CD14-positive monocyte (primary cell): Measurements from ENCODE around the gene ZSWIM2. TPM values are rescaled to one million over a fixed set of nuclear protein-coding genes. Genes with fewer than 3 reads are reported as not detected.

Experiments used
- DNase-seq, 3 donors: peaks; one replicate each; pipeline ENCODE4 v3.0.0-alpha.2; 2011 to 2022
- H2AFZ ChIP-seq: 2 replicates; pipeline ENCODE4 v1.6.0; 2012; ENCODE audit warnings: mild to moderate bottlenecking, low read depth, low read length, inconsistent platforms; ENCODE audit not compliant: insufficient read depth, poor library complexity, severe bottlenecking
- H3K27ac ChIP-seq, 2 donors: 1 replicate in 1 of 2; 2 replicates in 1 of 2; pipeline ENCODE4 v1.5.1; 2012 to 2013; ENCODE audit warnings: low read length in 2 of 2, control low read depth in 1 of 2, inconsistent platforms in 1 of 2, low read depth in 1 of 2, mild to moderate bottlenecking in 1 of 2
- H3K27me3 ChIP-seq, 2 donors: one replicate each; pipeline versions ENCODE4 v1.6.0 to v1.6.1; 2011 to 2013; ENCODE audit warnings: low read length in 2 of 2; ENCODE audit not compliant: control insufficient read depth in 2 of 2, insufficient read depth in 2 of 2
- H3K36me3 ChIP-seq, 2 donors: replicated peaks in 1 of 2; 1 replicate in 1 of 2; 2 replicates in 1 of 2; pipeline versions ENCODE4 v1.5.1 to v1.6.1; 2012 to 2013; ENCODE audit warnings: low read length in 2 of 2, control low read depth in 1 of 2, inconsistent platforms in 1 of 2, mild to moderate bottlenecking in 1 of 2; ENCODE audit not compliant: insufficient read depth in 2 of 2, control insufficient read depth in 1 of 2
- H3K4me1 ChIP-seq, 2 donors: 1 replicate in 1 of 2; 2 replicates in 1 of 2; pipeline versions ENCODE4 v1.5.1 to v1.6.1; 2012 to 2013; ENCODE audit warnings: low read length in 2 of 2, control low read depth in 1 of 2, inconsistent platforms in 1 of 2, mild to moderate bottlenecking in 1 of 2, moderate library complexity in 1 of 2; ENCODE audit not compliant: insufficient read depth in 2 of 2, control insufficient read depth in 1 of 2
- H3K4me2 ChIP-seq: replicated peaks from 2 replicates; pipeline ENCODE3; 2012; ENCODE audit warnings: low read length, moderate library complexity, mild to moderate bottlenecking; ENCODE audit not compliant: poor library complexity, severe bottlenecking; ENCODE audit errors: extremely low read depth
- H3K4me3 ChIP-seq, 3 experiments: fragments of 200-600 bp in 1 of 3; sonication (generic) in 1 of 3; replicated peaks in 1 of 3; 1 replicate in 2 of 3; 2 replicates in 1 of 3; pipeline ENCODE4 v1.5.1; 2011 to 2013; ENCODE audit warnings: low read length in 3 of 3, mild to moderate bottlenecking in 3 of 3, control low read depth in 2 of 3, low read depth in 2 of 3, inconsistent platforms in 1 of 3, moderate library complexity in 1 of 3
- H3K79me2 ChIP-seq: 2 replicates; pipeline ENCODE4 v1.6.0; 2012; ENCODE audit warnings: mild to moderate bottlenecking, control low read depth, inconsistent platforms, low read length, moderate library complexity; ENCODE audit not compliant: insufficient read depth
- H3K9ac ChIP-seq: 2 replicates; pipeline ENCODE4 v1.6.0; 2017; ENCODE audit warnings: low read length, mild to moderate bottlenecking; ENCODE audit not compliant: insufficient read depth, poor library complexity, severe bottlenecking
- H3K9me3 ChIP-seq, 2 donors: replicated peaks in 1 of 2; 1 replicate in 1 of 2; 2 replicates in 1 of 2; pipeline versions ENCODE4 v1.5.1 to v1.6.1; 2012 to 2013; ENCODE audit warnings: low read length in 2 of 2, control low read depth in 1 of 2; ENCODE audit not compliant: control insufficient read depth in 1 of 2, insufficient read depth in 1 of 2
- H4K20me1 ChIP-seq: 2 replicates; pipeline ENCODE4 v1.6.0; 2012; ENCODE audit warnings: mild to moderate bottlenecking, low read length, control low read depth, moderate library complexity; ENCODE audit not compliant: insufficient read depth
- H3K27ac Mint-ChIP-seq, 7 donors: one replicate each; pipeline ENCODE4 v1.8.0; 2020; ENCODE audit warnings: mild to moderate bottlenecking in 7 of 7, mixed read lengths in 7 of 7, moderate library complexity in 6 of 7, inconsistent platforms in 2 of 7
- H3K27me3 Mint-ChIP-seq, 3 donors: one replicate each; pipeline ENCODE4 v1.8.0; 2021 to 2022; ENCODE audit warnings: low read depth in 3 of 3, mild to moderate bottlenecking in 3 of 3, mixed read lengths in 3 of 3, moderate library complexity in 3 of 3, inconsistent platforms in 1 of 3
- H3K36me3 Mint-ChIP-seq, 2 donors: one replicate each; pipeline ENCODE4 v1.8.0; 2020; ENCODE audit warnings: mixed read lengths in 2 of 2, inconsistent platforms in 1 of 2, mild to moderate bottlenecking in 1 of 2
- H3K4me1 Mint-ChIP-seq: one replicate; pipeline ENCODE4 v1.8.0; 2020; ENCODE audit warnings: mild to moderate bottlenecking, mixed read lengths
- H3K4me3 Mint-ChIP-seq, 2 donors: one replicate each; pipeline ENCODE4 v1.8.0; 2020; ENCODE audit warnings: mild to moderate bottlenecking in 2 of 2, mixed read lengths in 2 of 2, moderate library complexity in 1 of 2
- H3K9me3 Mint-ChIP-seq, 7 donors: one replicate each; pipeline ENCODE4 v1.8.0; 2020 to 2022; ENCODE audit warnings: mixed read lengths in 7 of 7, mild to moderate bottlenecking in 6 of 7, moderate library complexity in 6 of 7, inconsistent platforms in 2 of 7
- CTCF ChIP-seq: fragments of 200-600 bp; IDR thresholded peaks from one replicate; pipeline ENCODE4 v1.8.0; 2022; ENCODE audit warnings: antibody characterized with exemption, mild to moderate bottlenecking
- WGBS: methylation state at CpG from one replicate; pipeline ENCODE4 v1.1.5; 2013; ENCODE audit warnings: missing lambda C conversion rate; ENCODE audit not compliant: insufficient coverage; 5-methylcytosine and 5-hydroxymethylcytosine counted together
- intact Hi-C, 2 donors: fragments of 100-400 bp; cut with micrococcal nuclease; formaldehyde crosslinking; loops; one replicate each; pipeline versions ENCODE4 v1.15.0 to v1.15.1; 2023
- polyA plus RNA-seq, 3 donors: library from polyadenylated mRNA; depleted of rRNA in 1 of 3; unstranded in 2 of 3; stranded (reverse) in 1 of 3; fragments of 300-500 nt in 2 of 3; fragments of >200 nt in 1 of 3; fragmentation: Illumina TruSeq in 2 of 3; gene quantifications; 1 replicate in 2 of 3; 2 replicates in 1 of 3; pipeline ENCODE4 v1.2.3, GENCODE V29; 2012 to 2021

The ZSWIM2 gene
- polyA plus RNA-seq, 3 donors: 0.28 to 0.47 TPM; not detected in 1

DNA sequence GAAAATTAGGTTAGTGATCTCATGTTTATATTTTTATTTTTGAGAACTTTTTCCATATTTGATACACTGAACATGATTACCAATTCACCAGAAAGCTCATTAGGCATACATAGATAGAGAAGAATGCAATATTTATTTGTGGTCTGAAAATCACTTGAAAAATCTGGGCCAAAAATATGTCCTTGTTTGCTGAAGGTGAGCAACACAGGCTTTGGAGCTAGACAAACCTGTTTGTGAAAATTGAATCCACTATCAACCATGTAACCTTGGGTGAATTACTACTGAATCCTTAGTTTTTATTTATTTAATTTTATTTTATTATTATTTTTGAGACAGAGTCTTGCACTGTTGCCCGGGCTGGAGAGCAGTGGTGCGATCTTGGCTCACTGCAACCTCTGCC is 46.5 kb upstream of the ZSWIM2 start:
- 100% methylated on average over 1 of the region's 2 CpGs for WGBS
- TF ChIP-seq CTCF: no peak

GRCh38 chr2:186894478-186894877 is 45.5 kb upstream of the ZSWIM2 start:
- Mint-ChIP-seq H3K36me3 (no peaks in the 10 kb centered on the region), H3K4me1 (no peaks in the 10 kb centered on the region), H3K27ac (no peak overlapping the region), H3K4me3 (no peak overlapping the region), H3K9me3 (peaks cover 0 to 17% (median 5%) of the 10 kb centered on the region in 7 donors), H3K27me3 (peaks cover 0 to 4% (median 0%) of the 10 kb centered on the region in 3 donors)
- H3K36me3 ChIP-seq: no peaks in the 10 kb centered on the region
- WGBS: 33% methylated on average over 2 of the region's 5 CpGs
- no peaks in the 10 kb centered on the region for H3K79me2 ChIP-seq
- H3K9me3 ChIP-seq: no peaks in the 10 kb centered on the region
- H2AFZ ChIP-seq: no peak overlapping the region
- intact Hi-C loops: no loop called here
- no peak overlapping the region for H3K27ac ChIP-seq
- H3K27me3 ChIP-seq: no peaks in the 10 kb centered on the region
- DNase-seq: no peak
- no peak overlapping the region for H3K4me2 ChIP-seq
- no peak overlapping the region for H3K9ac ChIP-seq
- H3K4me3 ChIP-seq: no peak overlapping the region
- H4K20me1 ChIP-seq: no peaks in the 10 kb centered on the region
- no peak for TF ChIP-seq CTCF
- H3K4me1 ChIP-seq: no peaks in the 10 kb centered on the region

More for the DNA sequence above, 46.5 kb upstream of the ZSWIM2 start:
- no peak overlapping the region for H2AFZ ChIP-seq
- no peaks in the 10 kb centered on the region for H3K79me2 ChIP-seq
- no peak overlapping the region for H3K27ac ChIP-seq
- no peak overlapping the region for H3K9ac ChIP-seq
- H3K36me3 Mint-ChIP-seq: no peaks in the 10 kb centered on the region
- H3K27me3 Mint-ChIP-seq: peaks cover 0 to 3% (median 0%) of the 10 kb centered on the region in 3 donors
- no peaks in the 10 kb centered on the region for H3K36me3 ChIP-seq
- H4K20me1 ChIP-seq: no peaks in the 10 kb centered on the region
- no peak overlapping the region for H3K4me2 ChIP-seq
- no peak overlapping the region for H3K4me3 ChIP-seq
- no peaks in the 10 kb centered on the region for H3K27me3 ChIP-seq
- no peaks in the 10 kb centered on the region for H3K4me1 Mint-ChIP-seq
- peaks cover 0 to 17% (median 5%) of the 10 kb centered on the region in 7 donors for H3K9me3 Mint-ChIP-seq
- no peak overlapping the region for H3K27ac Mint-ChIP-seq
- intact Hi-C loops: no loop called here
- H3K9me3 ChIP-seq: no peaks in the 10 kb centered on the region
- no peak overlapping the region for H3K4me3 Mint-ChIP-seq
- DNase-seq: no peak
- H3K4me1 ChIP-seq: no peaks in the 10 kb centered on the region
